PC-3 (cell line): Measurements from ENCODE around the gene IGFLR1. TPM values are rescaled to one million over a fixed set of nuclear protein-coding genes. Genes with fewer than 3 reads are reported as not detected.

ENCODE experiments used
- ATAC-seq: fragments of 200-7000 bp; cut with Tn5 transposase; 2 replicates; pipeline ENCODE4 v1.9.1; 2020; ENCODE audit warnings: mild to moderate bottlenecking, moderate library complexity
- BruUV-seq: library from RNA; stranded (reverse); fragments of 400-500 nt; replicated peaks from 2 replicates; lab custom pipeline; 2021; lab: Mats Ljungman, UMichigan
- CTCF ChIA-PET: fragments of 300-600 bp; sonication (Branson Sonifier 250); formaldehyde crosslinking; loops from one replicate; lab custom pipeline; 2022; ENCODE audit warnings: antibody characterized with exemption; lab: Charles Lee
- POLR2A ChIA-PET: fragments of 300-600 bp; sonication (Branson Sonifier 250); formaldehyde crosslinking; loops from one replicate; lab custom pipeline; 2022; ENCODE audit warnings: antibody characterized with exemption; ENCODE audit not compliant: unreplicated experiment; lab: Charles Lee
- DNase-seq: peaks from one replicate; pipeline ENCODE4 v3.0.0-alpha.2; 2015
- H2AFZ ChIP-seq: fragments of 300-600 bp; sonication (generic); 2 replicates; pipeline ENCODE4 v1.6.0; 2016; ENCODE audit warnings: antibody characterized with exemption, low read length
- H3F3A ChIP-seq: fragments of 300-600 bp; sonication (generic); one replicate; pipeline ENCODE4 v1.6.0; 2017; ENCODE audit warnings: antibody characterized with exemption, low read length, control low read depth, mild to moderate bottlenecking; ENCODE audit not compliant: unreplicated experiment
- H3K27ac ChIP-seq: fragments of 300-600 bp; sonication (generic); 2 replicates; pipeline ENCODE4 v1.5.1; 2016; ENCODE audit warnings: mild to moderate bottlenecking, low read length
- H3K27me3 ChIP-seq: fragments of 300-600 bp; sonication (generic); 2 replicates; pipeline ENCODE4 v1.6.1; 2016; ENCODE audit warnings: low read length, mixed read lengths
- H3K36me3 ChIP-seq: fragments of 300-600 bp; sonication (generic); 2 replicates; pipeline ENCODE4 v1.6.1; 2016; ENCODE audit warnings: low read depth, mixed run types, low read length, mixed read lengths
- H3K4me1 ChIP-seq: fragments of 300-600 bp; sonication (generic); 2 replicates; pipeline ENCODE4 v1.5.1; 2016; ENCODE audit warnings: low read length; ENCODE audit not compliant: insufficient read depth
- H3K4me2 ChIP-seq: fragments of 300-600 bp; sonication (generic); 2 replicates; pipeline ENCODE4 v1.6.0; 2016; ENCODE audit warnings: low read length
- H3K4me3 ChIP-seq: fragments of 300-600 bp; sonication (generic); 2 replicates; pipeline ENCODE4 v1.5.1; 2016; ENCODE audit warnings: mild to moderate bottlenecking, low read length, mixed read lengths
- H3K79me2 ChIP-seq: fragments of 300-600 bp; sonication (generic); 2 replicates; pipeline ENCODE4 v1.6.1; 2017; ENCODE audit warnings: low read length, mixed read lengths
- H3K9ac ChIP-seq: fragments of 300-600 bp; sonication (generic); 2 replicates; pipeline ENCODE4 v1.6.0; 2016; ENCODE audit warnings: mild to moderate bottlenecking, low read length
- H3K9me2 ChIP-seq: fragments of 300-600 bp; sonication (generic); replicated peaks from 2 replicates; pipeline ENCODE4 v1.6.1; 2016; ENCODE audit warnings: mixed run types, low read length, mixed read lengths
- H3K9me3 ChIP-seq: fragments of 300-600 bp; sonication (generic); 2 replicates; pipeline ENCODE4 v1.6.1; 2016; ENCODE audit warnings: low read length, mixed read lengths
- H4K20me1 ChIP-seq: fragments of 300-600 bp; sonication (generic); 2 replicates; pipeline ENCODE4 v1.6.1; 2016; ENCODE audit warnings: low read length, mixed read lengths
- EZH2 ChIP-seq: fragments of 300-600 bp; sonication (generic); IDR thresholded peaks from one replicate; pipeline ENCODE4 v1.6.1; 2017; ENCODE audit warnings: antibody characterized with exemption, mild to moderate bottlenecking, low read length; ENCODE audit not compliant: unreplicated experiment
- EZH2phosphoT487 ChIP-seq: fragments of 300-600 bp; sonication (generic); IDR thresholded peaks from 2 replicates; pipeline ENCODE4 v1.6.1; 2018; ENCODE audit warnings: mild to moderate bottlenecking, antibody characterized with exemption, low read length, borderline replicate concordance
- intact Hi-C: fragments of 100-400 bp; cut with micrococcal nuclease; formaldehyde crosslinking; loops from 2 replicates; pipeline ENCODE4 v1.9.0; 2023
- total RNA-seq: library from RNA; depleted of rRNA; stranded (reverse); fragments of >200 nt; gene quantifications from 2 replicates; pipeline ENCODE4 v1.2.3, GENCODE V29; 2014
- TF ChIP-seq, protein P1 (sequence below): fragments of 300-600 bp; sonication (generic); conservative IDR thresholded peaks from 2 replicates; pipeline ENCODE4 v1.5.1; 2017; ENCODE audit warnings: antibody characterized with exemption, low read depth, mild to moderate bottlenecking, low read length

The IGFLR1 gene
- total RNA-seq, 1 experiment from 2014 or later: 9.3 TPM

DNA sequence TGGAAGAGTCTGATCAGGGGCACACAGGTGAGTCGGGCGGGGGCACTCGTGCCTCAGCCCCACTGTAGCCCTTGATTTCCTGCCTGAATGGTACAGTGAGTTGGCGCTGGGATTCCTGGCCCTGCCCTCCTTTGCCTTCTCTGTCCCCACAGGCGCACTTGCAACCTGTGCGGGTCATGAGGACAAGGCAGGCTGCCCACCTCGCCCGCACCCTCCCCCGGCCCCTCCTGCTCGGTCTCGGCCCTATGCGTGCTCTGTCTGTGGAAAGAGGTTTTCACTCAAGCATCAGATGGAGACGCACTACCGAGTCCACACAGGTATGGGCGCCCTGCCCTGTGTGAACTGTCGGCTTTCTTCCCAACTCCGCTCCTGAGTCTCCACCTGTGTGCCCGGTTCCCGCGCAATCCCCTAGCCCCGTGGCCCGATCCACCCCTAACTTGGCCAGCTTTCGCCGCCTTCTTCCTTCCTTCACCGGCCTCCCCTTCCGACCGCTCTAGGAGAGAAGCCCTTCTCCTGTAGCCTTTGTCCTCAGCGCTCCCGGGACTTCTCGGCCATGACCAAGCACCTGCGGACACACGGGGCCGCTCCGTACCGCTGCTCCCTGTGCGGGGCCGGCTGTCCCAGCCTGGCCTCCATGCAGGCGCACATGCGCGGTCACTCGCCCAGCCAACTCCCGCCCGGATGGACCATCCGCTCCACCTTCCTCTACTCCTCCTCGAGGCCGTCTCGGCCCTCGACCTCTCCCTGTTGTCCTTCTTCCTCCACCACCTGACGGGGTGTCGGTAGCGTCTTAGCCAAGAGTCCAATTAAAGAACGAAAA, 26.1 kb downstream of the IGFLR1 start:
- ATAC-seq: peak; percentile 23
- BruUV-seq: no TSS peak
- CTCF ChIA-PET: no interaction called here

DNA sequence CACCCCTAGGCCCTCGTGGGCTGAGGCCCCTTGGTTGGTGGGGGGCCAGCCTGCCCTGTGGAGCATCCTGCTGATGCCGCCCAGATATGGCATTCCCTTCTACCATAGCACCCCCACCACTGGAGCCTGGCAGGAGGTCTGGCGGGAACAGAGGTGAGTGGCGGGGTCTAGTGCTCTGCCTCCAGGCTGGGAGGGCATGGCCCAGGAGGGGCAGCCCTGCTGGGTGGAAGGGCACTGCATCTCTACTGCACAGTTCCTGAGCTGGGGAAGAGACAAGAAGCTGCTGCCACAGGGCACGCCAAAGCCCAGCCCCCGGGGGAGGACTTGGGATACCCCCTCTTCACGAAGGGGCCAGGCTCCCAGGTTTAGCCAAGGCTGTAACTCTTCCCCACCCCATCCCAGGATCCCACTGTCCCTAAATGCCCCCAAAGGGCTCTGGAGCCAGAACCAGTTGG, 26.9 kb downstream of the IGFLR1 start:
- H4K20me1 ChIP-seq: 0 out of 2 replicates have a peak, but pooled peaks cover 3% of the 10 kb centered on the region
- H3K9ac ChIP-seq: no peak overlapping the region
- no TSS peak for BruUV-seq
- peak overlapping the region; percentile 97 for H3K4me2 ChIP-seq
- no peaks in the 10 kb centered on the region for H3K27me3 ChIP-seq
- POLR2A ChIA-PET: no interaction called here
- CTCF ChIA-PET: no interaction called here
- peaks cover 20% of the 10 kb centered on the region; the same call in 1 of the 2 replicates for H3K4me1 ChIP-seq
- intact Hi-C loops: loop anchor here (5.0 to 10.0 kb wide), 2 partner anchors 168 to 219 kb away; partner anchors contain the start of genes LRFN3 and TMEM147
- H3K9me2 ChIP-seq: no peaks in the 10 kb centered on the region
- TF ChIP-seq EZH2phosphoT487: no peak
- TF ChIP-seq, protein P1, sequence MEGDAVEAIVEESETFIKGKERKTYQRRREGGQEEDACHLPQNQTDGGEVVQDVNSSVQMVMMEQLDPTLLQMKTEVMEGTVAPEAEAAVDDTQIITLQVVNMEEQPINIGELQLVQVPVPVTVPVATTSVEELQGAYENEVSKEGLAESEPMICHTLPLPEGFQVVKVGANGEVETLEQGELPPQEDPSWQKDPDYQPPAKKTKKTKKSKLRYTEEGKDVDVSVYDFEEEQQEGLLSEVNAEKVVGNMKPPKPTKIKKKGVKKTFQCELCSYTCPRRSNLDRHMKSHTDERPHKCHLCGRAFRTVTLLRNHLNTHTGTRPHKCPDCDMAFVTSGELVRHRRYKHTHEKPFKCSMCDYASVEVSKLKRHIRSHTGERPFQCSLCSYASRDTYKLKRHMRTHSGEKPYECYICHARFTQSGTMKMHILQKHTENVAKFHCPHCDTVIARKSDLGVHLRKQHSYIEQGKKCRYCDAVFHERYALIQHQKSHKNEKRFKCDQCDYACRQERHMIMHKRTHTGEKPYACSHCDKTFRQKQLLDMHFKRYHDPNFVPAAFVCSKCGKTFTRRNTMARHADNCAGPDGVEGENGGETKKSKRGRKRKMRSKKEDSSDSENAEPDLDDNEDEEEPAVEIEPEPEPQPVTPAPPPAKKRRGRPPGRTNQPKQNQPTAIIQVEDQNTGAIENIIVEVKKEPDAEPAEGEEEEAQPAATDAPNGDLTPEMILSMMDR: no peak
- H3F3A ChIP-seq: no peaks in the 10 kb centered on the region
- DNase-seq (no peak), ATAC-seq (no peak)
- H3K27ac ChIP-seq: no peak overlapping the region
- no peaks in the 10 kb centered on the region; the same call in 1 of the 2 replicates for H3K36me3 ChIP-seq
- no peak overlapping the region for H2AFZ ChIP-seq
- H3K4me3 ChIP-seq: peak overlapping the region; percentile 91; the same call in 1 of the 2 replicates
- no peaks in the 10 kb centered on the region for H3K9me3 ChIP-seq
- peaks cover 33% of the 10 kb centered on the region for H3K79me2 ChIP-seq

More for the DNA sequence above, 26.1 kb downstream of the IGFLR1 start:
- Histone ChIP-seq H3K9me3 (no peaks in the 10 kb centered on the region), H3K27me3 (no peaks in the 10 kb centered on the region), H3K9ac (peak overlapping the region; percentile 85), H3K9me2 (no peaks in the 10 kb centered on the region), H3K27ac (peak overlapping the region; percentile 50), H3K4me2 (peak overlapping the region; percentile 97), H4K20me1 (0 out of 2 replicates have a peak, but pooled peaks cover 3% of the 10 kb centered on the region), H3K4me1 (peaks cover 20% of the 10 kb centered on the region; the same call in 1 of the 2 replicates), H2AFZ (peak overlapping the region; percentile 97), H3K79me2 (peaks cover 33% of the 10 kb centered on the region), H3K4me3 (peak overlapping the region; percentile 91), H3K36me3 (no peaks in the 10 kb centered on the region; the same call in 1 of the 2 replicates), H3F3A (no peaks in the 10 kb centered on the region)
- POLR2A ChIA-PET: no interaction called here
- peak; percentile 33 for DNase-seq
- TF ChIP-seq EZH2: no peak
- no peak for TF ChIP-seq EZH2phosphoT487
- TF ChIP-seq, protein P1: no peak
- intact Hi-C loops: loop anchor here (2.0 to 10.0 kb wide), 4 partner anchors 13 to 219 kb away; partner anchors contain the start of genes LRFN3, PSENEN, TMEM147 and U2AF1L4
